SH-SY5Y (cell line): ENCODE data around the gene MED8.

Experiments used
- GATA2 ChIP-seq: IDR thresholded peaks from 2 replicates; pipeline ENCODE4 v1.6.1; 2011; ENCODE audit warnings: mild to moderate bottlenecking, low read depth, low read length
- GATA3 ChIP-seq: IDR thresholded peaks from 2 replicates; pipeline ENCODE4 v1.6.1; 2011; ENCODE audit warnings: low read depth, mild to moderate bottlenecking, low read length, moderate library complexity

- TF ChIP-seq GATA2 (no peak), GATA3 (no peak)
Observed at GRCh38 chr1:43395523-43395922, 5.9 kb upstream of the MED8 start.
